ENCODE data around the gene FILIP1L.

GRCh38 chr3:100057716-100058575 lies 56.4 kb downstream of the FILIP1L start:
- TF ChIP-seq ZFP3 (CRISPR knock-in tag; IDR thresholded peaks at IDR 0.05) (no peak), PATZ1 (CRISPR knock-in tag; IDR thresholded peaks at IDR 0.05; ENCODE audit: borderline replicate concordance) (no peak), CSDC2 (CRISPR knock-in tag; IDR thresholded peaks at IDR 0.05) (no peak), TOX (CRISPR knock-in tag; IDR thresholded peaks at IDR 0.05; ENCODE audit: borderline replicate concordance) (no peak), ARNTL (CRISPR knock-in tag; IDR thresholded peaks at IDR 0.05; ENCODE audit: borderline replicate concordance, low read depth) (no peak), GLIS3 (CRISPR knock-in tag; IDR thresholded peaks at IDR 0.05) (no peak), PPARA (CRISPR knock-in tag; IDR thresholded peaks at IDR 0.05; ENCODE audit: borderline replicate concordance) (no peak), ESRRG (CRISPR knock-in tag; IDR thresholded peaks at IDR 0.05) (no peak), SNAI2 (CRISPR knock-in tag; IDR thresholded peaks at IDR 0.05) (no peak), ZNF565 (CRISPR knock-in tag; conservative IDR thresholded peaks at IDR 0.05; ENCODE audit: low read depth) (no peak), RARB (CRISPR knock-in tag; IDR thresholded peaks at IDR 0.05) (no peak)
- TF ChIP-seq, protein P1, sequence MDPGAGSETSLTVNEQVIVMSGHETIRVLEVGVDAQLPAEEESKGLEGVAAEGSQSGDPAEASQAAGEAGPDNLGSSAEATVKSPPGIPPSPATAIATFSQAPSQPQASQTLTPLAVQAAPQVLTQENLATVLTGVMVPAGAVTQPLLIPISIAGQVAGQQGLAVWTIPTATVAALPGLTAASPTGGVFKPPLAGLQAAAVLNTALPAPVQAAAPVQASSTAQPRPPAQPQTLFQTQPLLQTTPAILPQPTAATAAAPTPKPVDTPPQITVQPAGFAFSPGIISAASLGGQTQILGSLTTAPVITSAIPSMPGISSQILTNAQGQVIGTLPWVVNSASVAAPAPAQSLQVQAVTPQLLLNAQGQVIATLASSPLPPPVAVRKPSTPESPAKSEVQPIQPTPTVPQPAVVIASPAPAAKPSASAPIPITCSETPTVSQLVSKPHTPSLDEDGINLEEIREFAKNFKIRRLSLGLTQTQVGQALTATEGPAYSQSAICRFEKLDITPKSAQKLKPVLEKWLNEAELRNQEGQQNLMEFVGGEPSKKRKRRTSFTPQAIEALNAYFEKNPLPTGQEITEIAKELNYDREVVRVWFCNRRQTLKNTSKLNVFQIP (CRISPR knock-in tag; IDR thresholded peaks at IDR 0.05; ENCODE audit: borderline replicate concordance, low read depth), result no peak
